ENCODE data around the gene KCNN4. TPM values are rescaled to one million over a fixed set of nuclear protein-coding genes. Genes with fewer than 3 reads are reported as not detected.
A peak's percentile ranks its signal among the peaks of the same experiment; 100 is the strongest.

Gene KCNN4
- total RNA-seq, 1 experiment from 2014 or later, result 29.7 TPM

GRCh38 chr19:43777163-43777695 lies 3.5 kb downstream of the KCNN4 start:
- TF ChIP-seq TCF7L2 (IDR thresholded peaks at IDR 0.05; ENCODE audit: low read depth, low read length) (no peak), REST (IDR thresholded peaks at IDR 0.05; ENCODE audit: insufficient read depth in 1 of 2, low read depth in 2 of 2, low read length in 1 of 2) (no peak), CTCF (IDR thresholded peaks at IDR 0.05) (no peak), SIN3A (IDR thresholded peaks at IDR 0.05; ENCODE audit: borderline replicate concordance, insufficient read depth, low read depth, low read length) (no peak), POLR2AphosphoS5 (IDR thresholded peaks at IDR 0.05; ENCODE audit: low read depth, low read length) (no peak)
- no peaks in the 10 kb centered on the region for H3K27me3 ChIP-seq (ENCODE audit: control insufficient read depth, insufficient read depth, low read length)
- peak overlapping the region in 1 of 2 experiments; percentile 21; a peak in 1 of 4 replicates for H3K4me3 ChIP-seq (ENCODE audit: low read depth in 2 of 2, low read length in 2 of 2)
- POLR2A ChIA-PET, result no interaction called here
- no TSS peak for BruUV-seq (replicated peaks)
- H3K27ac ChIP-seq (ENCODE audit: low read length), result peak overlapping the region; percentile 98
- H3K9me3 ChIP-seq (ENCODE audit: control insufficient read depth, insufficient read depth, low read depth, low read length), result no peaks in the 10 kb centered on the region
- DNase-seq (ENCODE audit: low read depth, low spot score), result no peak
- H3K36me3 ChIP-seq (ENCODE audit: control insufficient read depth, insufficient read depth, low read length), result no peaks in the 10 kb centered on the region; the same call in 1 of the 2 replicates
- H3K4me1 ChIP-seq (ENCODE audit: control insufficient read depth, insufficient read depth, low read length), result peaks cover 37% of the 10 kb centered on the region
- ATAC-seq, result no peak
- in situ Hi-C loops (cut with HindIII; ENCODE audit: low pct_unique_long_range_greater_than_20kb, low sequenced_read_pairs), result no loop called here
- intact Hi-C loops (cut with micrococcal nuclease; ENCODE audit: unreplicated experiment), result no loop called here
- CTCF ChIA-PET, result interaction anchor here (0.9 to 2.4 kb wide), 2 partner anchors 10 to 109 kb away, joined by 7 to 10 read pairs; no protein-coding TSS in a partner anchor

GRCh38 chr19:43776286-43776685 lies 4.5 kb downstream of the KCNN4 start:
- CTCF ChIA-PET, result interaction anchor here (1.7 kb wide), 1 partner anchor 10 kb away, joined by 5 read pairs; no protein-coding TSS in a partner anchor
- no peak for ATAC-seq
- H3K27ac ChIP-seq (ENCODE audit: low read length), result no peak overlapping the region
- no peaks in the 10 kb centered on the region for H3K9me3 ChIP-seq (ENCODE audit: control insufficient read depth, insufficient read depth, low read depth, low read length)
- TF ChIP-seq CTCF (IDR thresholded peaks at IDR 0.05), result no peak
- TF ChIP-seq REST (IDR thresholded peaks at IDR 0.05; ENCODE audit: insufficient read depth in 1 of 2, low read depth in 2 of 2, low read length in 1 of 2), result no peak
- TF ChIP-seq SIN3A (IDR thresholded peaks at IDR 0.05; ENCODE audit: borderline replicate concordance, insufficient read depth, low read depth, low read length), result no peak
- TF ChIP-seq TCF7L2 (IDR thresholded peaks at IDR 0.05; ENCODE audit: low read depth, low read length), result no peak
- no peak for TF ChIP-seq POLR2AphosphoS5 (IDR thresholded peaks at IDR 0.05; ENCODE audit: low read depth, low read length)
- H3K27me3 ChIP-seq (ENCODE audit: control insufficient read depth, insufficient read depth, low read length), result no peaks in the 10 kb centered on the region
- no peak overlapping the region for H3K4me3 ChIP-seq (ENCODE audit: low read depth in 2 of 2, low read length in 2 of 2)
- intact Hi-C loops (cut with micrococcal nuclease; ENCODE audit: unreplicated experiment) (no loop called here), in situ Hi-C loops (cut with HindIII; ENCODE audit: low pct_unique_long_range_greater_than_20kb, low sequenced_read_pairs) (no loop called here)
- BruUV-seq (replicated peaks), result no TSS peak
- POLR2A ChIA-PET, result no interaction called here
- no peaks in the 10 kb centered on the region; the same call in 1 of the 2 replicates for H3K36me3 ChIP-seq (ENCODE audit: control insufficient read depth, insufficient read depth, low read length)
- peaks cover 27% of the 10 kb centered on the region for H3K4me1 ChIP-seq (ENCODE audit: control insufficient read depth, insufficient read depth, low read length)
- no peak for DNase-seq (ENCODE audit: low read depth, low spot score)
